ENCODE data around the gene PSMB7.

Gene PSMB7

GRCh38 chr9:124399968-124400940 lies 15.0 kb downstream of the PSMB7 start:
- Histone ChIP-seq H3K4me1 (ENCODE audit: control insufficient read depth, low read depth, low read length) (peaks cover 7% of the 10 kb centered on the region), H3K4me3 (ENCODE audit: low read length) (no peak overlapping the region), H3K9ac (ENCODE audit: low read length) (no peak overlapping the region), H3K36me3 (ENCODE audit: control insufficient read depth, low read depth, low read length) (peaks cover 41% of the 10 kb centered on the region), H3K27ac (ENCODE audit: low read length) (no peak overlapping the region), H3K9me3 (ENCODE audit: control insufficient read depth, low read depth, low read length) (no peaks in the 10 kb centered on the region), H3K27me3 (ENCODE audit: control insufficient read depth, insufficient read depth, low read length) (no peaks in the 10 kb centered on the region)

- H3K9me3 ChIP-seq (ENCODE audit: control insufficient read depth, low read depth, low read length), result no peaks in the 10 kb centered on the region
- H3K27ac ChIP-seq (ENCODE audit: low read length), result no peak overlapping the region
- H3K4me1 ChIP-seq (ENCODE audit: control insufficient read depth, low read depth, low read length), result peaks cover 7% of the 10 kb centered on the region
- H3K36me3 ChIP-seq (ENCODE audit: control insufficient read depth, low read depth, low read length), result peaks cover 37% of the 10 kb centered on the region
- H3K27me3 ChIP-seq (ENCODE audit: control insufficient read depth, insufficient read depth, low read length), result no peaks in the 10 kb centered on the region
- no peak overlapping the region for H3K4me3 ChIP-seq (ENCODE audit: low read length)
- H3K9ac ChIP-seq (ENCODE audit: low read length), result no peak overlapping the region
Observed at GRCh38 chr9:124399323-124399967, 15.8 kb downstream of the PSMB7 start.

DNA sequence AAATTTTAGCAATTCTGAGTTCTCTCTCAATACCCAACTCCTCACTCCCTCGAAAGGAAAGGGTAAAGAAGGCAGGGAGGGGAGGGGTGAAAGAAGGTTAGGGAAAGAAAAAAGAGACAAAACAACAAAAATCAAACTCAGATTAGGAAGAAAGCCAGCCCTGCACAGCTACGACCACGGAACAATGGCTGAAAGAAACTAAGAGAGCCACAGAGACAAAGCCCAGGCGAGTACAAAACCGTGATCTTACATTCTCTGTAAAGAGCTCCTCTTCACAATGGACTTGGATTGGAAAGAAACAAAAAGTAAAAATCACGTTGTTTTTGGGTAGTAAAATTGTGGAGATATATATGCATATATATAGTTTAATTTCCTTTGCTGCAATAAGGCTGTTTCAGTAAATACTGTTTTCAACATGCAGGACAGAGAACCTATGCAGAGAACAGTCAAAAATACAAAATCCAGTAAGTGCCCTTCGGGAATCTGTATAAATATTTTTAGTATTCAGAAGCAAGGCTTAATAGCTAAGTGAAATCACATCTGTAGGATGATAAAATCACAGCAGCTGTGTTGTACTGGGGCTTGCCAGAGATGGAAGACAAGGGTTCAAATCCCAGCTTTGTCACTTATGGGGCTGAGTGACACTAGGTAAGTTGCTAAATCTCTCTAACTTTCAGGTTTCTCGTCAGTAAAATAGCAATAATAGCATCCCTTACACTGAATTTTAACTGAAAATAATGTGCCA lies 16.9 kb downstream of the PSMB7 start:
- H3K4me1 ChIP-seq (ENCODE audit: control insufficient read depth, low read depth, low read length), result peaks cover 10% of the 10 kb centered on the region
- H3K36me3 ChIP-seq (ENCODE audit: control insufficient read depth, low read depth, low read length), result peaks cover 30% of the 10 kb centered on the region
- H3K4me3 ChIP-seq (ENCODE audit: low read length), result no peak overlapping the region
- H3K9me3 ChIP-seq (ENCODE audit: control insufficient read depth, low read depth, low read length), result no peaks in the 10 kb centered on the region
- H3K9ac ChIP-seq (ENCODE audit: low read length), result no peak overlapping the region
- no peaks in the 10 kb centered on the region for H3K27me3 ChIP-seq (ENCODE audit: control insufficient read depth, insufficient read depth, low read length)
- H3K27ac ChIP-seq (ENCODE audit: low read length), result no peak overlapping the region

DNA sequence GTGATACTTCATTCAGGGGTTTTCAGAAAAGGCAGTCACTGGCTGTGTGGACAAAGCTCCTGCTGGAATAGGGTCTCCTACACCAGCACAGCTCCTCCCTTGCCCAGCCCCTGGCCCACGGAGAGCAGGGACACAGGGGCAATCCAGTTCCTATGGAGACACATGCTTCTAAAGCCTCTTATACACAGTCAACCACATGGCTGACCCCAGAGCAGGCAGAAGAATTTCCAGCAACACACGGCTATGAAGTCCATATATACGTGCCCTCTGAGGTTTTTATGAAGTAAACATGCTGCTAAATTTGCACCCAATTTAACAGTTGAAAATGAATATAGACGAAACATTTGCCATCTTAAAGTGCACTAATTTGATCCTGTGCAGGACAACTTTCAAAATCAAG lies 19.4 kb downstream of the PSMB7 start:
- Histone ChIP-seq H3K4me3 (ENCODE audit: low read length) (no peak overlapping the region), H3K4me1 (ENCODE audit: control insufficient read depth, low read depth, low read length) (peaks cover 12% of the 10 kb centered on the region), H3K27ac (ENCODE audit: low read length) (no peak overlapping the region), H3K36me3 (ENCODE audit: control insufficient read depth, low read depth, low read length) (peaks cover 12% of the 10 kb centered on the region), H3K27me3 (ENCODE audit: control insufficient read depth, insufficient read depth, low read length) (no peaks in the 10 kb centered on the region), H3K9me3 (ENCODE audit: control insufficient read depth, low read depth, low read length) (no peaks in the 10 kb centered on the region), H3K9ac (ENCODE audit: low read length) (no peak overlapping the region)

DNA sequence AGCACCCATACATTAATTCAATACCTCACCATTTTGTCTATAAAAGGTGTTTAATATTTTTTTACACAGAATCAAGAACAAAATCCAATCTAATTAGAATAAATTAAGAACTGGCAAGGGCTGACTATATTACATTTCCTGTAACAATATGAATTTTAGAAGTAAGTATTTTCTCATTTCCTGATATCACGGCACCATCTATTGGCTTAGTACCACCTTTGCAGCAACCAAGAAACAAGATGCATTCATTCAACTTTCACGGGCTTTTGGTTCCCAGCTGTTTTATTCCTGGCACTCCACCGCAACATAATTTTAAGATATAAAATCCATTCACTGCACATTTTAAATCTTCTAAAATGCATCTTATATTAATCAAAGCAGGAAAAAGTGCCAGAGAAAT lies 20.6 kb downstream of the PSMB7 start:
- Histone ChIP-seq H3K4me1 (ENCODE audit: control insufficient read depth, low read depth, low read length) (peaks cover 6% of the 10 kb centered on the region), H3K9me3 (ENCODE audit: control insufficient read depth, low read depth, low read length) (no peaks in the 10 kb centered on the region), H3K27ac (ENCODE audit: low read length) (no peak overlapping the region), H3K27me3 (ENCODE audit: control insufficient read depth, insufficient read depth, low read length) (no peaks in the 10 kb centered on the region), H3K36me3 (ENCODE audit: control insufficient read depth, low read depth, low read length) (peaks cover 9% of the 10 kb centered on the region), H3K9ac (ENCODE audit: low read length) (no peak overlapping the region), H3K4me3 (ENCODE audit: low read length) (no peak overlapping the region)

GRCh38 chr9:124394167-124394566 lies 21.1 kb downstream of the PSMB7 start:
- H3K4me3 ChIP-seq (ENCODE audit: low read length), result no peak overlapping the region
- no peak overlapping the region for H3K27ac ChIP-seq (ENCODE audit: low read length)
- H3K36me3 ChIP-seq (ENCODE audit: control insufficient read depth, low read depth, low read length), result peaks cover 9% of the 10 kb centered on the region
- peaks cover 6% of the 10 kb centered on the region for H3K4me1 ChIP-seq (ENCODE audit: control insufficient read depth, low read depth, low read length)
- no peak overlapping the region for H3K9ac ChIP-seq (ENCODE audit: low read length)
- no peaks in the 10 kb centered on the region for H3K27me3 ChIP-seq (ENCODE audit: control insufficient read depth, insufficient read depth, low read length)
- no peaks in the 10 kb centered on the region for H3K9me3 ChIP-seq (ENCODE audit: control insufficient read depth, low read depth, low read length)

GRCh38 chr9:124392871-124393460 lies 22.3 kb downstream of the PSMB7 start:
- Histone ChIP-seq H3K9me3 (ENCODE audit: control insufficient read depth, low read depth, low read length) (no peaks in the 10 kb centered on the region), H3K9ac (ENCODE audit: low read length) (no peak overlapping the region), H3K36me3 (ENCODE audit: control insufficient read depth, low read depth, low read length) (peaks cover 9% of the 10 kb centered on the region), H3K27ac (ENCODE audit: low read length) (no peak overlapping the region), H3K4me1 (ENCODE audit: control insufficient read depth, low read depth, low read length) (peaks cover 6% of the 10 kb centered on the region), H3K4me3 (ENCODE audit: low read length) (no peak overlapping the region), H3K27me3 (ENCODE audit: control insufficient read depth, insufficient read depth, low read length) (no peaks in the 10 kb centered on the region)

GRCh38 chr9:124392254-124392870 lies 22.9 kb downstream of the PSMB7 start:
- Histone ChIP-seq H3K9me3 (ENCODE audit: control insufficient read depth, low read depth, low read length) (no peaks in the 10 kb centered on the region), H3K27ac (ENCODE audit: low read length) (no peak overlapping the region), H3K4me3 (ENCODE audit: low read length) (no peak overlapping the region), H3K9ac (ENCODE audit: low read length) (no peak overlapping the region), H3K27me3 (ENCODE audit: control insufficient read depth, insufficient read depth, low read length) (no peaks in the 10 kb centered on the region), H3K4me1 (ENCODE audit: control insufficient read depth, low read depth, low read length) (peaks cover 6% of the 10 kb centered on the region), H3K36me3 (ENCODE audit: control insufficient read depth, low read depth, low read length) (peaks cover 9% of the 10 kb centered on the region)

- Histone ChIP-seq H3K9ac (ENCODE audit: low read length) (no peak overlapping the region), H3K27ac (ENCODE audit: low read length) (no peak overlapping the region), H3K27me3 (ENCODE audit: control insufficient read depth, insufficient read depth, low read length) (no peaks in the 10 kb centered on the region), H3K4me3 (ENCODE audit: low read length) (no peak overlapping the region), H3K9me3 (ENCODE audit: control insufficient read depth, low read depth, low read length) (no peaks in the 10 kb centered on the region), H3K4me1 (ENCODE audit: control insufficient read depth, low read depth, low read length) (peaks cover 6% of the 10 kb centered on the region), H3K36me3 (ENCODE audit: control insufficient read depth, low read depth, low read length) (peaks cover 4% of the 10 kb centered on the region)
Observed at GRCh38 chr9:124390794-124391658, 24.2 kb downstream of the PSMB7 start.

- Histone ChIP-seq H3K4me3 (ENCODE audit: low read length) (no peak overlapping the region), H3K9me3 (ENCODE audit: control insufficient read depth, low read depth, low read length) (no peaks in the 10 kb centered on the region), H3K36me3 (ENCODE audit: control insufficient read depth, low read depth, low read length) (peaks cover 4% of the 10 kb centered on the region), H3K9ac (ENCODE audit: low read length) (no peak overlapping the region), H3K4me1 (ENCODE audit: control insufficient read depth, low read depth, low read length) (peaks cover 6% of the 10 kb centered on the region), H3K27me3 (ENCODE audit: control insufficient read depth, insufficient read depth, low read length) (no peaks in the 10 kb centered on the region), H3K27ac (ENCODE audit: low read length) (no peak overlapping the region)
Observed at GRCh38 chr9:124389146-124389939, 25.9 kb downstream of the PSMB7 start.
